HEK293 (cell line): ENCODE data around the gene HOXA3.

Experiments used
- CTCF ChIA-PET: fragments of 350-600 bp; formaldehyde crosslinking; extraction: SDS; loops from one replicate; lab custom pipeline; 2021; ENCODE audit warnings: antibody characterized with exemption; lab: Yijun Ruan, JAX
- POLR2A ChIA-PET: fragments of 300-600 bp; formaldehyde crosslinking; extraction: SDS; loops from one replicate; lab custom pipeline; 2020; ENCODE audit warnings: antibody characterized with exemption, inconsistent platforms; lab: Yijun Ruan, JAX
- H3K27ac ChIP-seq: fragments of 200-500 bp; sonication (Bioruptor generic); 2 replicates; pipeline ENCODE4 v1.5.1; 2014; ENCODE audit warnings: low read depth, low read length, control low read depth, inconsistent platforms; ENCODE audit errors: extremely low read depth
- H3K36me3 ChIP-seq, 2 experiments: fragments of 200-500 bp in 1 of 2; sonication (Bioruptor generic) in 1 of 2; 1 replicate in 1 of 2; 2 replicates in 1 of 2; pipeline ENCODE4 v1.5.1; 2014 to 2017; ENCODE audit warnings: inconsistent platforms in 2 of 2, low read length in 2 of 2; ENCODE audit not compliant: control insufficient read depth in 2 of 2, insufficient read depth in 1 of 2
- H3K4me1 ChIP-seq: fragments of 200-500 bp; sonication (Bioruptor generic); 2 replicates; pipeline ENCODE4 v1.5.1; 2014; ENCODE audit warnings: mild to moderate bottlenecking, low read length, inconsistent platforms; ENCODE audit not compliant: control insufficient read depth, insufficient read depth
- H3K4me3 ChIP-seq: 2 replicates; pipeline ENCODE4 v1.5.1; 2011; ENCODE audit warnings: low read depth, mild to moderate bottlenecking, control low read depth, low read length, moderate library complexity
- H3K9me3 ChIP-seq: fragments of 200-500 bp; sonication (Bioruptor generic); 2 replicates; pipeline ENCODE4 v1.5.1; 2014; ENCODE audit warnings: low read depth, low read length, inconsistent platforms; ENCODE audit not compliant: control insufficient read depth, insufficient read depth
- BCL11A ChIP-seq: fragments of 450-650 bp; formaldehyde crosslinking; IDR thresholded peaks from 2 replicates; pipeline ENCODE4 v1.5.1; 2016; ENCODE audit warnings: low read depth, missing biosample characterization, missing genetic modification characterization
- BCL11B ChIP-seq: fragments of 450-650 bp; formaldehyde crosslinking; IDR thresholded peaks from 2 replicates; pipeline ENCODE4 v1.5.1; 2016; ENCODE audit warnings: low read depth, missing biosample characterization, missing genetic modification characterization
- INSM2 ChIP-seq: fragments of 450-650 bp; formaldehyde crosslinking; IDR thresholded peaks from 2 replicates; pipeline ENCODE4 v1.5.1; 2016; ENCODE audit warnings: missing biosample characterization, missing genetic modification characterization
- MEIS1 ChIP-seq: sonication (generic); formaldehyde crosslinking; IDR thresholded peaks from 2 replicates; pipeline ENCODE4 v1.8.1; 2022; ENCODE audit warnings: missing genetic modification reagents, mild to moderate bottlenecking, borderline replicate concordance
- PRDM6 ChIP-seq: fragments of 450-650 bp; formaldehyde crosslinking; IDR thresholded peaks from 2 replicates; pipeline ENCODE4 v1.5.1; 2017; ENCODE audit warnings: missing biosample characterization, missing genetic modification characterization
- SP3 ChIP-seq: fragments of 450-650 bp; formaldehyde crosslinking; IDR thresholded peaks from 2 replicates; pipeline ENCODE4 v1.5.1; 2016; ENCODE audit warnings: missing biosample characterization, missing genetic modification characterization
- SP7 ChIP-seq: fragments of 450-650 bp; formaldehyde crosslinking; IDR thresholded peaks from 2 replicates; pipeline ENCODE4 v1.5.1; 2016; ENCODE audit warnings: missing biosample characterization, missing genetic modification characterization
- YY2 ChIP-seq: fragments of 450-650 bp; formaldehyde crosslinking; IDR thresholded peaks from 2 replicates; pipeline ENCODE4 v1.5.1; 2016; ENCODE audit warnings: missing biosample characterization, missing genetic modification characterization
- ZBTB10 ChIP-seq: fragments of 450-650 bp; formaldehyde crosslinking; IDR thresholded peaks from 2 replicates; pipeline ENCODE4 v1.5.1; 2016; ENCODE audit warnings: missing biosample characterization, missing genetic modification characterization
- ZBTB20 ChIP-seq: fragments of 450-650 bp; formaldehyde crosslinking; IDR thresholded peaks from 2 replicates; pipeline ENCODE4 v1.5.1; 2016; ENCODE audit warnings: missing biosample characterization, missing genetic modification characterization
- ZBTB48 ChIP-seq: fragments of 450-650 bp; formaldehyde crosslinking; IDR thresholded peaks from 2 replicates; pipeline ENCODE4 v1.5.1; 2016; ENCODE audit warnings: missing biosample characterization, missing genetic modification characterization
- ZBTB7A ChIP-seq: fragments of 450-650 bp; formaldehyde crosslinking; IDR thresholded peaks from 2 replicates; pipeline ENCODE4 v1.5.1; 2016; ENCODE audit warnings: low read depth, missing biosample characterization, missing genetic modification characterization
- ZFHX2 ChIP-seq: fragments of 450-650 bp; formaldehyde crosslinking; conservative IDR thresholded peaks from 2 replicates; pipeline ENCODE4 v1.5.1; 2016; ENCODE audit warnings: missing biosample characterization, missing genetic modification characterization
- ZNF23 ChIP-seq: fragments of 450-650 bp; formaldehyde crosslinking; IDR thresholded peaks from 2 replicates; pipeline ENCODE4 v1.5.1; 2016; ENCODE audit warnings: missing biosample characterization, missing genetic modification characterization, borderline replicate concordance
- ZNF280C ChIP-seq: fragments of 450-650 bp; formaldehyde crosslinking; IDR thresholded peaks from 2 replicates; pipeline ENCODE4 v1.5.1; 2016; ENCODE audit warnings: missing biosample characterization, missing genetic modification characterization
- ZNF292 ChIP-seq: fragments of 450-650 bp; formaldehyde crosslinking; IDR thresholded peaks from 2 replicates; pipeline ENCODE4 v1.5.1; 2016; ENCODE audit warnings: low read depth, missing biosample characterization, missing genetic modification characterization, borderline replicate concordance
- ZNF302 ChIP-seq: fragments of 450-650 bp; formaldehyde crosslinking; IDR thresholded peaks from 2 replicates; pipeline ENCODE4 v1.5.1; 2016; ENCODE audit warnings: missing biosample characterization, missing genetic modification characterization, low read depth
- ZNF341 ChIP-seq: fragments of 450-650 bp; formaldehyde crosslinking; IDR thresholded peaks from 2 replicates; pipeline ENCODE4; 2016; ENCODE audit warnings: low read depth, missing biosample characterization, missing genetic modification characterization
- ZNF449 ChIP-seq: fragments of 450-650 bp; formaldehyde crosslinking; IDR thresholded peaks from 2 replicates; pipeline ENCODE4 v1.5.1; 2017; ENCODE audit warnings: missing biosample characterization, mild to moderate bottlenecking, missing genetic modification characterization, moderate library complexity
- ZNF621 ChIP-seq: fragments of 450-650 bp; formaldehyde crosslinking; IDR thresholded peaks from 2 replicates; pipeline ENCODE4 v1.5.1; 2017; ENCODE audit warnings: missing biosample characterization, missing genetic modification characterization
- ZNF629 ChIP-seq: fragments of 450-650 bp; formaldehyde crosslinking; IDR thresholded peaks from 2 replicates; pipeline ENCODE4 v1.5.1; 2017; ENCODE audit warnings: missing biosample characterization, missing genetic modification characterization
- ZNF664 ChIP-seq: fragments of 450-650 bp; formaldehyde crosslinking; IDR thresholded peaks from 2 replicates; pipeline ENCODE4 v1.5.1; 2016; ENCODE audit warnings: missing biosample characterization, missing genetic modification characterization
- ZNF843 ChIP-seq: fragments of 450-650 bp; formaldehyde crosslinking; IDR thresholded peaks from 2 replicates; pipeline ENCODE4 v1.5.1; 2016; ENCODE audit warnings: missing biosample characterization, missing genetic modification characterization
- ZXDB ChIP-seq: fragments of 450-650 bp; formaldehyde crosslinking; IDR thresholded peaks from 2 replicates; pipeline ENCODE4 v1.5.1; 2016; ENCODE audit warnings: missing biosample characterization, missing genetic modification characterization

The HOXA3 gene

GRCh38 chr7:27113991-27114769 is 38.2 kb downstream of the HOXA3 start (continued):
- TF ChIP-seq ZNF449 (no peak; the same call in 1 of the 2 replicates), ZNF302 (tag by site-specific recombination) (no peak), SP3 (no peak), ZBTB20 (tag by site-specific recombination) (no peak), ZBTB48 (tag by site-specific recombination) (no peak), ZNF280C (tag by site-specific recombination) (no peak), YY2 (tag by site-specific recombination) (no peak), ZNF341 (tag by site-specific recombination) (0 out of 2 replicates have a peak, but pooled peaks have one; percentile 9), ZNF23 (no peak), ZNF292 (no peak), ZNF621 (tag by site-specific recombination) (no peak)

GRCh38 chr7:27112955-27113949 is 39.1 kb downstream of the HOXA3 start:
- CTCF ChIA-PET: interaction anchor here (0.6 to 0.9 kb wide), 2 partner anchors 72 to 99 kb away, joined by 3 to 4 read pairs; partner anchors contain the start of gene HOXA11
- TF ChIP-seq MEIS1 (peak; percentile 86; the same call in 1 of the 2 replicates), BCL11B (peak; percentile 53; the same call in 1 of the 2 replicates), INSM2 (tag by site-specific recombination) (0 out of 2 replicates have a peak, but pooled peaks have one; percentile 12), ZBTB7A (tag by site-specific recombination) (no peak), BCL11A (tag by site-specific recombination) (0 out of 2 replicates have a peak, but pooled peaks have one; percentile 22), ZNF843 (tag by site-specific recombination) (0 out of 2 replicates have a peak, but pooled peaks have one; percentile 62), ZNF629 (tag by site-specific recombination) (0 out of 2 replicates have a peak, but pooled peaks have one; percentile 25), ZXDB (peak; percentile 70), PRDM6 (peak; percentile 7; the same call in 1 of the 2 replicates), ZBTB10 (tag by site-specific recombination) (no peak), ZNF664 (no peak), ZFHX2 (tag by site-specific recombination) (peak; percentile 14; the same call in 1 of the 2 replicates), SP7 (tag by site-specific recombination) (peak; percentile 78)

More at GRCh38 chr7:27112955-27113949, 39.1 kb downstream of the HOXA3 start:
- H3K36me3 ChIP-seq: peaks cover 3 to 30% of the 10 kb centered on the region in 2 experiments; a peak in 2 of 3 replicates
- peak overlapping the region; percentile 70 for H3K4me3 ChIP-seq
- H3K4me1 ChIP-seq: peaks cover 26% of the 10 kb centered on the region
- POLR2A ChIA-PET: interaction anchor here (1.1 to 3.6 kb wide), 9 partner anchors 15 to 258 kb away, joined by 4 to 32 read pairs (median 9); partner anchors contain the start of genes HOXA1, HOXA4 and SKAP2
- peak overlapping the region; percentile 99 for H3K27ac ChIP-seq
- no peaks in the 10 kb centered on the region for H3K9me3 ChIP-seq
